SU-DHL-6 (cell line): Measurements from ENCODE around the gene ARID5A.

ENCODE experiments used
- EZH2phosphoT487 ChIP-seq: fragments of 200-600 bp; sonication (generic), shearing (Covaris generic); conservative IDR thresholded peaks from 2 replicates; pipeline ENCODE4 v1.6.1; 2018; ENCODE audit warnings: mild to moderate bottlenecking, antibody characterized with exemption, low read length, moderate library complexity, mixed read lengths
- TF ChIP-seq, protein P1 (sequence below): fragments of 200-600 bp; sonication (generic); IDR thresholded peaks from one replicate; pipeline ENCODE4 v1.5.1; 2017; ENCODE audit warnings: antibody characterized with exemption, mild to moderate bottlenecking, low read length, moderate library complexity; ENCODE audit not compliant: insufficient read depth, poor library complexity, severe bottlenecking

DNA sequence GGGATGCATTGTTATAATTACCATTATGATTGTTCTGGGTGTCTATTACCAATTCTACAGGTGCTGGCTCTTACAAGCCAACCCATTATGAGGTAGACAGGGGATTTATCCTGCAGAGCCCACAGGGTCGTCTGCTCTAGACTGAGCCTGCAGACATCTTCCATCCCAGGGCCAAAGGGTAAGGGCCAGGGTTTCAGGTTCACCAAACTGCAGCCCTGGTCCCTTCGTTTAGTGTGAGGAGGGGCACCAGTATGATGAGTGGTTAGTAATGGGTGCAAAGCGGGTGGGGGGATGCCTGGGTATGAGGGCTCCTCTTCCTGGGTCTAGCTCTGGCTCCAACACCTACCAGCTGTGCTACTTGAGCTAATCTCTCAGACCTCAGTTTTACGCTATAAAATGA lies 1.2 kb upstream of the ARID5A start:
- TF ChIP-seq, protein P1, sequence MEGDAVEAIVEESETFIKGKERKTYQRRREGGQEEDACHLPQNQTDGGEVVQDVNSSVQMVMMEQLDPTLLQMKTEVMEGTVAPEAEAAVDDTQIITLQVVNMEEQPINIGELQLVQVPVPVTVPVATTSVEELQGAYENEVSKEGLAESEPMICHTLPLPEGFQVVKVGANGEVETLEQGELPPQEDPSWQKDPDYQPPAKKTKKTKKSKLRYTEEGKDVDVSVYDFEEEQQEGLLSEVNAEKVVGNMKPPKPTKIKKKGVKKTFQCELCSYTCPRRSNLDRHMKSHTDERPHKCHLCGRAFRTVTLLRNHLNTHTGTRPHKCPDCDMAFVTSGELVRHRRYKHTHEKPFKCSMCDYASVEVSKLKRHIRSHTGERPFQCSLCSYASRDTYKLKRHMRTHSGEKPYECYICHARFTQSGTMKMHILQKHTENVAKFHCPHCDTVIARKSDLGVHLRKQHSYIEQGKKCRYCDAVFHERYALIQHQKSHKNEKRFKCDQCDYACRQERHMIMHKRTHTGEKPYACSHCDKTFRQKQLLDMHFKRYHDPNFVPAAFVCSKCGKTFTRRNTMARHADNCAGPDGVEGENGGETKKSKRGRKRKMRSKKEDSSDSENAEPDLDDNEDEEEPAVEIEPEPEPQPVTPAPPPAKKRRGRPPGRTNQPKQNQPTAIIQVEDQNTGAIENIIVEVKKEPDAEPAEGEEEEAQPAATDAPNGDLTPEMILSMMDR: no peak
- TF ChIP-seq EZH2phosphoT487: no peak
